ENCODE measurements around the gene IGFBPL1.

IGFBPL1 gene

GRCh38 chr9:38417003-38417945, 7.0 kb downstream of the IGFBPL1 start:
- TF ChIP-seq CTCF (IDR thresholded peaks at IDR 0.05; ENCODE audit: low read depth, low read length): peak; percentile 57
- H3K4me3 ChIP-seq (ENCODE audit: low read depth, low read length): no peak overlapping the region

GRCh38 chr9:38416461-38416860, 7.8 kb downstream of the IGFBPL1 start:
- no peak for TF ChIP-seq CTCF (IDR thresholded peaks at IDR 0.05; ENCODE audit: low read depth, low read length)

GRCh38 chr9:38415856-38416255, 8.4 kb downstream of the IGFBPL1 start:
- H3K4me3 ChIP-seq (ENCODE audit: low read depth, low read length): no peak overlapping the region

More at GRCh38 chr9:38416461-38416860, 7.8 kb downstream of the IGFBPL1 start:
- no peak overlapping the region for H3K4me3 ChIP-seq (ENCODE audit: low read depth, low read length)

GRCh38 chr9:38414040-38414723, 10.1 kb downstream of the IGFBPL1 start:
- no peak overlapping the region for H3K4me3 ChIP-seq (ENCODE audit: low read depth, low read length)
- no peak for TF ChIP-seq CTCF (IDR thresholded peaks at IDR 0.05; ENCODE audit: low read depth, low read length)

More at GRCh38 chr9:38415856-38416255, 8.4 kb downstream of the IGFBPL1 start:
- no peak for TF ChIP-seq CTCF (IDR thresholded peaks at IDR 0.05; ENCODE audit: low read depth, low read length)

GRCh38 chr9:38413283-38413682, 11.0 kb downstream of the IGFBPL1 start:
- TF ChIP-seq CTCF (IDR thresholded peaks at IDR 0.05; ENCODE audit: low read depth, low read length): no peak
- no peak overlapping the region for H3K4me3 ChIP-seq (ENCODE audit: low read depth, low read length)

- H3K4me3 ChIP-seq (ENCODE audit: low read depth, low read length): no peak overlapping the region
- TF ChIP-seq CTCF (IDR thresholded peaks at IDR 0.05; ENCODE audit: low read depth, low read length): no peak
These were observed 11.5 kb downstream of the IGFBPL1 start for GRCh38 chr9:38412751-38413150.

- no peak overlapping the region for H3K4me3 ChIP-seq (ENCODE audit: low read depth, low read length)
- no peak for TF ChIP-seq CTCF (IDR thresholded peaks at IDR 0.05; ENCODE audit: low read depth, low read length)
These were observed 15.5 kb downstream of the IGFBPL1 start for GRCh38 chr9:38408719-38409118.

All from WI38 (cell line).